ENCODE data around the gene LPP. TPM values are rescaled to one million over a fixed set of nuclear protein-coding genes. Genes with fewer than 3 reads are reported as not detected.

The LPP gene
- total and polyA plus RNA-seq, 9 donors = 15.9 to 280 (median 134) TPM

GRCh38 chr3:188863999-188864406 is 710.0 kb downstream of the LPP start:
- no peak for TF ChIP-seq EP300 (IDR thresholded peaks at IDR 0.05)
- TF ChIP-seq, protein P1, sequence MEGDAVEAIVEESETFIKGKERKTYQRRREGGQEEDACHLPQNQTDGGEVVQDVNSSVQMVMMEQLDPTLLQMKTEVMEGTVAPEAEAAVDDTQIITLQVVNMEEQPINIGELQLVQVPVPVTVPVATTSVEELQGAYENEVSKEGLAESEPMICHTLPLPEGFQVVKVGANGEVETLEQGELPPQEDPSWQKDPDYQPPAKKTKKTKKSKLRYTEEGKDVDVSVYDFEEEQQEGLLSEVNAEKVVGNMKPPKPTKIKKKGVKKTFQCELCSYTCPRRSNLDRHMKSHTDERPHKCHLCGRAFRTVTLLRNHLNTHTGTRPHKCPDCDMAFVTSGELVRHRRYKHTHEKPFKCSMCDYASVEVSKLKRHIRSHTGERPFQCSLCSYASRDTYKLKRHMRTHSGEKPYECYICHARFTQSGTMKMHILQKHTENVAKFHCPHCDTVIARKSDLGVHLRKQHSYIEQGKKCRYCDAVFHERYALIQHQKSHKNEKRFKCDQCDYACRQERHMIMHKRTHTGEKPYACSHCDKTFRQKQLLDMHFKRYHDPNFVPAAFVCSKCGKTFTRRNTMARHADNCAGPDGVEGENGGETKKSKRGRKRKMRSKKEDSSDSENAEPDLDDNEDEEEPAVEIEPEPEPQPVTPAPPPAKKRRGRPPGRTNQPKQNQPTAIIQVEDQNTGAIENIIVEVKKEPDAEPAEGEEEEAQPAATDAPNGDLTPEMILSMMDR (IDR thresholded peaks at IDR 0.05) = no peak
- TF ChIP-seq POLR2A (IDR thresholded peaks at IDR 0.05) = no peak
- no peaks in the 10 kb centered on the region for H3K27me3 ChIP-seq
- no peak for DNase-seq
- WGBS, 3 donors = 21 to 35% (median 22%) methylated on average over 3 of the region's 3 CpGs
- no peak overlapping the region for H3K27ac ChIP-seq
- no peaks in the 10 kb centered on the region for H3K9me3 ChIP-seq
- intact Hi-C loops (cut with DNase I) = no loop called here
- H3K36me3 ChIP-seq = no peaks in the 10 kb centered on the region
- H3K4me3 ChIP-seq = no peak overlapping the region
- peaks cover 4% of the 10 kb centered on the region for H3K4me1 ChIP-seq (ENCODE audit: insufficient read depth)

DNA sequence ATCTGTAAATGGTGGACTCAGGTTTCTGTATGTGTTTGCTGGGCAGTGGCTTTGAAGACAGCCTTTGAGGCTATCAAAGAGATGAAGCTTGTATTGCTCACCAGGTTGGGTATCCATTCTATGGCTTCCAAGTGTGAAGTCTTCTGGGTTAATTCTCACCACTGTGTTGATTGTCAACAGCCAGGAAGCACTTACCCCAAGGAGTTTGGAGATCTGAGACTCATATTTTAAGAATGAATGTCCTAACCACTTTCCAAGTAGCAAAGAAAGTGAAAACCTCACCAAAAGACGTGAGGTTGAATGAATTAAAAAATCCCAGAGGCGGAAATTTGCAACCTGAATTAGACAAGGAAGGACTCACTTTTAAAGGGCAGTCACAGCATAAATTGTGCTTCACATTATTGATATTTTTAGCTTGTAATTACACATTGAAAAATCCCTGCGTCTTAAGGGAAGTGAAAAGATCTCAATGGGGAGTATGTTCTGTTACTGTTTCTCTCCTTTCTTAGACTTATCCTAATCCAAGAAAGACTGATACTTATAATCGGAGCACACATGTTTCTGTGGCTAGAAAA is 713.8 kb downstream of the LPP start:
- WGBS, 3 donors = 90 to 94% (median 93%) methylated on average over 4 of the region's 4 CpGs
- Histone ChIP-seq H3K27me3 (no peaks in the 10 kb centered on the region), H3K4me1 (ENCODE audit: insufficient read depth) (peaks cover 3% of the 10 kb centered on the region), H3K4me3 (no peak overlapping the region), H3K36me3 (no peaks in the 10 kb centered on the region), H3K27ac (no peak overlapping the region), H3K9me3 (no peaks in the 10 kb centered on the region)
- intact Hi-C loops (cut with DNase I) = no loop called here
- no peak for DNase-seq
- TF ChIP-seq POLR2A (IDR thresholded peaks at IDR 0.05) (no peak), EP300 (IDR thresholded peaks at IDR 0.05) (no peak)

GRCh38 chr3:188868803-188869202 is 714.8 kb downstream of the LPP start:
- no peak overlapping the region for H3K4me3 ChIP-seq
- intact Hi-C loops (cut with DNase I) = no loop called here
- H3K27ac ChIP-seq = no peak overlapping the region
- WGBS, 3 donors = 95 to 96% (median 95%) methylated on average over 1 of the region's 1 CpG
- H3K4me1 ChIP-seq (ENCODE audit: insufficient read depth) = peaks cover 3% of the 10 kb centered on the region
- no peaks in the 10 kb centered on the region for H3K9me3 ChIP-seq
- no peaks in the 10 kb centered on the region for H3K27me3 ChIP-seq
- TF ChIP-seq POLR2A (IDR thresholded peaks at IDR 0.05) = no peak
- TF ChIP-seq, protein P1 (IDR thresholded peaks at IDR 0.05) = no peak
- no peak for TF ChIP-seq EP300 (IDR thresholded peaks at IDR 0.05)
- no peak for DNase-seq
- no peaks in the 10 kb centered on the region for H3K36me3 ChIP-seq

GRCh38 chr3:188869628-188870027 is 715.7 kb downstream of the LPP start:
- H3K4me3 ChIP-seq = no peak overlapping the region
- WGBS, 3 donors = 90 to 96% (median 95%) methylated on average over 3 of the region's 3 CpGs
- intact Hi-C loops (cut with DNase I) = no loop called here
- H3K27me3 ChIP-seq = no peaks in the 10 kb centered on the region
- no peaks in the 10 kb centered on the region for H3K36me3 ChIP-seq
- DNase-seq = no peak
- no peaks in the 10 kb centered on the region for H3K4me1 ChIP-seq (ENCODE audit: insufficient read depth)
- no peaks in the 10 kb centered on the region for H3K9me3 ChIP-seq
- TF ChIP-seq POLR2A (IDR thresholded peaks at IDR 0.05) (no peak), EP300 (IDR thresholded peaks at IDR 0.05) (no peak)
- TF ChIP-seq, protein P1 (IDR thresholded peaks at IDR 0.05) = no peak
- no peak overlapping the region for H3K27ac ChIP-seq

DNA sequence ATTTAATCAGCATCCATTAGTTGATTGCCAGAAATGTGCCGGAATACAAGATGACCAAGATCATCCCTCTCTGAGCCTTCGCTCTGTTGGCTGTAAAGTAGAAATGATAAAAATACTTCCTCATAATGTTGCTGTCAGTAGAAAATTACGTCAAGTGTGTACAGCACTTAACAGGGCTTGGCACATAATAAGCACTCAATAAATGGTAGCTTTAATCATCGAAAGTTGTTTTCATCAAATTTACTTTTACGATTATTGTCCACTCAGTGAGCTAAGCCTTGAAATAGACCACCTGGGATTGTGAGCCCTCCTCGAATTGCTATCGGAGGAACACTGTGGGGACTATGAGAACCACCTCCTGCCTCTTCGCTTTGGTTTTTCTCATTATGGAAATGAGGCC is 716.5 kb downstream of the LPP start:
- no peaks in the 10 kb centered on the region for H3K36me3 ChIP-seq

More for the DNA sequence above, 716.5 kb downstream of the LPP start:
- Histone ChIP-seq H3K4me1 (ENCODE audit: insufficient read depth) (no peaks in the 10 kb centered on the region), H3K9me3 (no peaks in the 10 kb centered on the region), H3K27ac (no peak overlapping the region), H3K27me3 (no peaks in the 10 kb centered on the region), H3K4me3 (no peak overlapping the region)
- WGBS, 3 donors = 78 to 95% (median 95%) methylated on average over 8 of the region's 8 CpGs
- TF ChIP-seq POLR2A (IDR thresholded peaks at IDR 0.05) (no peak), EP300 (IDR thresholded peaks at IDR 0.05) (no peak)
- TF ChIP-seq, protein P1 (IDR thresholded peaks at IDR 0.05) = no peak
- intact Hi-C loops (cut with DNase I) = no loop called here
- no peak for DNase-seq

Data from ovary (tissue), 9 donors.